Fibroblast of skin of scalp (primary cell): ENCODE data around the gene LGMN. TPM values are rescaled to one million over a fixed set of nuclear protein-coding genes. Genes with fewer than 3 reads are reported as not detected.
"Not testable (repeated sequence)": the region's sequence is repeated elsewhere in the genome, so short reads cannot be mapped to it uniquely, and the experiment has no call there.

Experiments used
- DNase-seq: peaks from one replicate; pipeline ENCODE4 v3.0.0-alpha.2; 2013
- polyA plus RNA-seq, 2 experiments: library from polyadenylated mRNA; unstranded; fragments of 120-200 nt; gene quantifications; one replicate each; pipeline ENCODE4 v1.2.1, GENCODE V29; 2013; ENCODE audit not compliant: insufficient read length in 2 of 2

Gene LGMN
- 128 TPM for polyA plus RNA-seq (2013, experiment 1 of 2; ENCODE audit: insufficient read length)
- 136 TPM for polyA plus RNA-seq (2013, experiment 2 of 2; ENCODE audit: insufficient read length)

DNA sequence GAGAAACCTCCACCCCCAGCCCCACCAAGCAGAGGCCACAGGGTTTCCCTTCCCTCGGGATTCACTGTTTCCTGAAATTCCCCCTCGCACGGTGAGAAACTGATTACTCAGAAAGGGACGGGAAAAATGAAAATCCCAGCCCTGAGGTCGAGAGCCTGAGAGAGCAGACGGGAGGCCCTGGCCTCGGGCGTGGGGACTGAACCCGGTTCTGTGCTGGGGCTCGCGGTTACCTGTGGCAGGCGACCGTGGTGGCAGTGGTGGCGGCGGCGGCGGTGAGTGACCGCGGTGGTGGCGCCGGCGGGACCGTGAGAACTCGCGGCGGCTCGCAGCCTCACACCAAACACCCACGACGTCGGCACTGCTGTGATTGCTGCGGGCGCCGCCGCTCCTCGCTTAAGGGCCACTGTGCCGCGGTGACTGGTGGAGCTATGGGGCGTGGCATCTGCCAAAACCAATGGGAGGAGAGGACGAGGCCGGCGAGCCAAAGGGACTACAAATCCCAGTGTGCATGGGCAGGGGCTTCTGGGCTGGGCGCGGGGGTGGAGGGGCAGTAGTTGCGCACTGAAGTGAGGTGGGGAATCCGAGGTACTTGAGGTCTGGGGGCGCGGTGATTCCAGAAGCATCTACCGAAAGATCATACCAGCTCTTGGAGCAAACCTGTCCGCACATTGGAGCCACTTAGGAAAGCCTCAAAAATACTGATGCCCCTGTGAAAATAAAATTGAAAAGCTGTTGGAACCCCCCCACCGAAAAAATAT, at the start of gene LGMN:
TSS of gene LGMN (minus strand) at position 369 of the 758 bp plus-strand sequence. CDS start 15,841 bp downstream, outside the sequence.
- DNase-seq: peak; percentile 94

DNA sequence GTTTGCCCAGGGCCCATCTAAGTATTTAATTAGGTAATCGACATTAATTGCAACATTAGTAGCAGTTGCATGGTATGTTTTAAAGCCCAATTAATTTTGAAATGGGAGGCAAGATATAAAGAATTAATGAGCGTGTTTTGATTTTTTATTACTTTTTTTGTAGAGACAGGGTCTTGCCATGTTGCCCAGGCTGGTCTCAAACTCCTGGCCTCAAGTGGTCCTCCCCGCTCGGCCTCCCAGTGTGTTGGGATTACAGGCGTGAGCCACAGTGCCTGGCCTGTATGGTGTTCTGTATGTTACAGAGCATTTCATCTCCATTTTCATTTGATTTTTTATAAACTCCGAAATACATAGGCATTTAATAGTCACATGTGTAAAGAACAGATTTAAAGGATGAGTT, 46.5 kb upstream of the LGMN start:
- no peak for DNase-seq

DNA sequence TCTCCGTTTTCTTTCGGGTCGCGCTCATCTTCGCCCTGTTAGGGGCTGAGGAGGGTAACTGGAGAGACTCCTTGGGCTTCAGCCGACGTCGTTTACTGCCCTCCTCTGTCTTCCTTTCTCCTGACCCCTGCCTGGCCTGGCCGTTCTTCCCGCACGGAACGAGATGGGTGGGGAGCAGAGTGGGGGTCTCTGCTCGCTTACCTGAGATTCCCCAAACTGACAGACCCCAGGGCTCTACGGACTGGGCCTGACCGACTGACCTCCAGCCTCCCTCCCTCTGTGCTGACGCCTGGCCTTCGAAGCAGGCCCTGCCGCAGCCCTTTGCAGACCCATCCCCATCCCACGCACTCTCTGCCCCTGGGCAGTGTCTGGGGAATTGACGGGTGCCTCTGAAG, 46.1 kb upstream of the LGMN start:
- DNase-seq: no peak

DNA sequence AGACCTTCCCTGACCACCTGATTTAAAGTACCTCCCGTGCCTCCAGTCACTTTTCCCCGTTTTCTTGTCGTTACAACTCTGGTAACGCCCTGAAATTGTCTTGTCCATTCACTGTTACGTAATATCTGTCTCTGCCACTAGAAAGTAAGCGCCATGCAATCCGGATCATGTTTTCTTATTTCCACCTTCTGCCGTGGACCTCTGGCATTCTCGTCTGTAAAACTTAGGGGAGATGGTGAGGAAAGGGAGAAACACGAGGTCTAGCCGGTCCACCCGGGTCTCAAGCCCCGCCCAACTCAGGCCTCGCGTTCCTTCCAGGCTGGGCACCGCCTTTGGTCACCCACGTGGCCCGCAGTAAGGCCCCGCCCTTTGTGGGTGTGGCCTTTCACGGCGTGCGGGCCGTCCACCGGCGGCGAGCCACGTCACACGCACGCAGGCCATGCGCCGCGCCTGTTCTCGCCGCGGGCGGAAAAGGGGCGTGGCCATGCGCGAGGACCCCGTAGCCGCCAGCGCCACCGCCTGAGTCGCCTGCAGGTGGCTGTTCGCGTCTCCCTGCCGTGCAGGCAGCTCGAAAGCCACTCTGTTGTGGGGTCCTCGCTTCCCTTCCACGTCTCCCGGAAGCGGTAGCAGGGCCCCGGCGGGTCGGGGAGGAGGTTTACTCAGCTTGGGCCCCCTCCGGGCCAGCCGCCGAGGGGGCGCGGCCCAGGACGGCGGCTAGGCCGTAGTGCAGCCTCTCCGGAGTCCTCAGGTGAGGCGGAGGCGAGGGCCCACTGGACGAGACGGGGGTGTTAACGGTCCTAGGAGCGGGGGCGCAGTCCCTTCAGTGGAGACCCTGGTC, 45.5 kb upstream of the LGMN start, which contains the start of gene GOLGA5:
TSS of gene GOLGA5 (plus strand) at position 597 of the 838 bp plus-strand sequence. CDS start 3,133 bp downstream, outside the sequence.
- peak; percentile 98 for DNase-seq

DNA sequence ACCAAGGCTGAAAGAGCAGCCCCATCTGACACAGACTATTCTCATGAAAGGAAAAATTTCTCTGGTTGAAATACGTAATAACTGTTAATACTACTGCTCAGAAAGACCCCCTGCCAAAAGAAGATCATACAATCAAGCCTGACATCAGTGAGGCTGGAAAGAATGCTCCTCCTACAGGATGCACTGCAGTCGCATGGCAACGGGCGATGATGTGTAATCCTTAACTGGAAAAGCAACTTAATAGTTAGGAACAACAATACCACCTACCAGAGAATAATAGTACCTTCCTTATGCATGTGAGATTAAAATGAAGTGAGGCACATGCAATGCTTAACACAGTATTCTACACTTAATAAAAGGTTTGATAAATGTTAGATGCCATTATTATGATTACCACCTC, 44.5 kb upstream of the LGMN start:
- DNase-seq: peak; percentile 17

DNA sequence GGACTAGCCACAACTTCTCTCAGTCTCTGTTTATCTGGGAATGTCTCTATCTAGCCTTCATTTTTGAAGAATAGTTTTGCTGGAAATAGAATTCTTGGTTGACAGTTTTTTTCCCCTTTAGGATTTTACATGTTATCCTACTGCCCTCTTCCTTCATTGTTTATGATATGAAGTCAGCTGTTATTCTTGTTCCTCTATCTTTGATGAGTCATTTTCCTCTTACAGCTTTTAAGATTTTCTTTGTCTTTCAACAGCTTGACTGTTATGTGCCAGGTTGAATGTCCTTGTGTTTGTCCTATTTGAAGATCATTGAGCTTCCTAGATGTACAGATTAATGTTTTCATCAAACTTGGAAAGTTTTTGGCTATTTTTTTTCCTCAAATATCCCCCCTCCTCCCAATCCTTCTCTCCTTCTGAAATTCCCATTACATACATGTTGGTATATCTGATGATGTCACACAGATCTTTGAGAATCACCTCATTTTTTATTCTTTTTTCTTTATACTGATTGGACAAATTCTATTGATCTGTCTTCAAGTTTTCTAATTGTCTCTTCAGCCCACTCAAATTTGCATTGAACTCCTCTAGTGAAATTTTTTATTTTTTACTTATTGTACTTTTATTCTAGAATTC, 41.1 kb upstream of the LGMN start:
- DNase-seq: no peak

DNA sequence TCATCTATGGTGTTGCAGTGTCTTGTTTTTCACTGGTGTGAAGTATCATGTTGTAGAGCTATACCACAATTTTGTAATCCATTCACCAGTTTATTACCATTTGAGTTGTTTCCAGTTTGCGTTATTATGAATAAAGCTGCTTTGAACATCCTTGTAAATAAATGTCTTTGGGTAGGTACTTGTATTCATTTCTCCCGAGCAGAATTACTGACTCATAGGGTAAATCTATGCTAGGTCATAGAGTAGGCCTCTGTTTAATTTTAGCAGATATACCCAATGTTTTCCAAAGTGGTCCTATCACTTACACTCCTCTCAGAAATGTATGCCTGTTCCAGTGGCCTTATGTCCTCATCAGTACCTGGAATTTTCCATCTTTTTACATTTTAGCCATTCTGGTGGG, 39.1 kb upstream of the LGMN start:
- DNase-seq: no peak

DNA sequence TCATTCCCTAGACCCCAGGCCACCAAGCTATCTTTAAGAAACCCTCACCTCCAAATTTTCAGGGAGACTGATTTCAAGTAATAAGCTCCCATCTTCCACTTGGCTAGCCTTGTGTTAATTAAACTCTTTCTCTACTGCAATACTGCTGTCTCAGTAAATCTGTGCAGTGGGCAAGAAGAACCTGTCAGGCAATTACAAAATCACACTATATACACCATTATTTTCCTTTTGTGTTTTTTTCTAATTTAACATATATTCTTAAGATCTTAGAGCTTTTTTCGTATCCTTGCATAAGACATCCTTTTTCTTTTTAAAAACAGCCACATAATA, 38.0 kb upstream of the LGMN start:
- DNase-seq: no peak

DNA sequence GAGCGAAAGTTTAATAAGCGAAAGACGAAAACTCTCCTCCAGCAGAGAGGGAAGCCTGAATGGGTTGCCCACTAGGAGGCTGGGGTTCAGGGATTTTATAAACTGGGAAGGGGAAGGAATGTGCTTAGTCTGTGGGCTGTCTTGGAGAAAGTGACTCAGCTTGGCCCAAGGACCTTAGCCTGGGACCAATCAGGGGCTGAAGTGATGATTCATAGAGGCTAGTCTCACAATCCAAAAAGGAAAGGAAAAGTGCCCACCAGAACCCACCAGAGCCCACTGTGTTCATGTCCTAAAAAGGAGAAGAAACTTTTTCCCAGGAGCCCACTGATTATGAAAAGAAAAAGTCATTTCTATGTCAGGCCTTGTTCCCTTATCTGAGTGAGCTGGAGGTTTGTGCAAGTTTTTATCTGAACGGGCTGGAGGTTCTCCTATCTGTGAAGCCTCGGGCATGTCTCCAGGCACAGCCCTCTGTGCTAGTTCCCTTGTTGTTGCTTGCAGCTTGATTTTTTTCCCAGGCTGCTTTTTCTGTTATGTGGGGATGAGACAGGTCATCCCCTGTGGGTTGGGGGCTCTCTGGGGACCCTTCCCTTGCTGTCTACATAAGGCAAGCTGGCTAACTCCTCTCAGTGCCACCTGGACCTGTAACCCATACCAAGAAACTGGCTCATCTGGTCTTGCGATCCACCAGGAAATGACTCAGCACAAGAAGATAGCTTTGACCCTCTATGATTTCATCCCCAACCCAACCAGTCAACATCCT, 37.4 kb upstream of the LGMN start:
- DNase-seq: peak; percentile 91

DNA sequence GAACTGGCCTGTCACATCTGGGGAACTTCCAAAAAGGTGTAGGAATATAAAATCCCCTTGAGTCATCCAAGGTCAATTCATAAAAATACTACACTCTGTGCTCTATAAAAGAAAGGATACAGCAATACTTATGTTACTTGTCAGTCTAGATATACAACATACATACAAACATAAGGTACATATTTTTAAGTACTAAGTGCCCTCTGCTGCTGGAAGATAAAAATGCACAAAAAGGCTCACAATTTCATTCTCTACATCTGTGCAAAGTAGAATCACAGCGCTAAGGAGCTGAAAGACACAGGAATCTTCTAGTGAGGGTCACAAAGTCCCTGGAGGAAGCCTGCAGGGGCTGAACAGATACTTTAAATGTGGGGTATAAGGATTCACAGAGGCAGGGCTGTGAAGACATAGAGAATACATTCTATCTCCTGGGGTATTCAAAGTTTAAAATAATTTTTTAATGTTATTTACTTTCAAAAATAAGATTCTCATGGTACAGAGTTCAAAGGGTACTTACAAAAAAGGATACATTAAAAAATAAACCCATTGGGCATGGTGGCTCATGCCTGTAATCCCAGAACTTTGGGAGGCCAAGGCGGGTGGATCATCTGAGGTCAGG, 35.5 kb upstream of the LGMN start:
- DNase-seq: peak; percentile 68

DNA sequence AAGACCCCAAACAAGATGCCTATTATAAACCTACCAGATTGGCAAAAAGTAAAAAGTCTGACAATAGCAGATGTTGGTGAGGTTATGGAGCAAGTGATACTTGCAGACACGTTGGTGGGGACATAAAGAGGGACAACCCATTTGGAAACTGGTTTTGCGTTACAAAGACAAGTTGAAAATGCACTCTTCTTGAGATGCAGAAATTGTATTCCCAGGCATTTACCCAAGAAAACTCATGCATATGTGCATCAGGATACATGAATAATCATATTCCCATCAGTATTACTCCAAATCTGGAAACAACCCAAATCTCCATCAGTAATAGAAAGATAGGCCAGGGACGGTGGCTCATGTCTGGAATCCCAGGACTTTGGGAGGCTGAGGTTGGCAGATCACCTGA, 32.9 kb upstream of the LGMN start:
- DNase-seq: no peak

DNA sequence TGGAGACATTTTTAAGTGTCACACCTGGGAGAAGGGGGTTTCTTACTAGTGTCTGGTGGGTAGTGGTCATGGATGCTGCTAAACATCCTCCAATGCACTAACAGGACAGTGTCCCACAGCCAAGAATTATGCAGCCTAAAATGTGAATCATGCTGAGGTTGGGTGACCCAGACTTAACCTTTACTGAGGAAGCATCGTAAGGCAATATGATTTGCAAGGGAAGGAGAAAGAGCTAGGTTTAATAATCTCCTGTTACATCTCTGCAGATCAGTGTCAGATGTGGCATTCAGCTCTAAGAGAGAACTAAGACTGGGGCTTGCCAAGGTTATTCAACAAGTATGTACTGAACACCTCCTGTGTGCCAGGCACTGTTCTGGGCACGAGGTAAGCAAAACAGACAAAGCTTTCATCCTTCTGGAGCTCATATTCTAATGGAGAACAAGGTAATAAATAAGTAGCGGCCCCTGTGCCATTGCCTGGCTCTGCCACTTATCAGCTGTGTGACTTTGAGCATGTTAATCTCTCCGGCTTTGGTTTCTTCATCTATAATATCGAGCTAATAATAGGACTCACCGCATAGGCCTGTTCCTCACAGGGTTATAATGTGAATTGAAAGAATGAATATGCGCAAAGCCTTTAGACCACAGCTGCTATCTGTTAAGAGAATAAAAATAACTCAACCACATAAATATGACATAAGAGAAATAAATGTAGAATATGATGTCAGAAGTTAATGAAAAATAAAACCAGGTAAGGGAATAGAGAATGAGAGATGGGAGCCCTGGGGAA, 32.2 kb upstream of the LGMN start:
- peak; percentile 51 for DNase-seq

DNA sequence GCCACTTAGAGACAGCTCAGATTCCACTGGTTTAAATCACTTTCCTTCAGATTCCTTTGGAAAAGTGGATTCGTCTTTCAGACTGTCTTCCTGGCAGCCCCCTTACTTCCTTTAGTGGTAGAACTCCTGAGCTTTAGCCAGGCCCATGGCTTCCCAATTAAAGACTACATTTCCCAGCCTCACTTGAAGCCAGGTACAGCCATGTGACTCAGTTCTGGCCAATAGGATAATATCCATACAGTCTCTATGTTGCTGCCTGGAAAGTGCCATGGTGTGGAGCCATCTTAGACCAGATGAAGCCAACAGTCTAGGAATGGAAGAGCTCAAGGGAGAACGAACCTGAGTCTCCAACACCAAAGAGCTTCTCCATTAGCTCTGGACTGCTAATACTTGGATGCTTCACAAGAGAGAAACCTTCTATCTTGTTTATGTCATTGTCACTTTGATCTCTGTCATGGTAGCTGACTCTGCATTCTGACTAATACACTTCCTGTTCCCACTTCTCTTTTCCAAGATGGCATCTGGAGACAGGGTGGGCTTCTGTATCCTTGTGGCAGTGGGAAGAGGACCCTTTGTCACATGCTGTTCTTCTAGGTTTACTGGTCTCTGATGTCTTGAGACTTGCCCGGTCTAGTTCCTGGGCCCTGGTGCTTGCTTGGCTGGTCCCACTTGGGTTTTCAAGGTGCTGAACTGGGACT, 30.6 kb upstream of the LGMN start:
- DNase-seq: not testable (repeated sequence)

DNA sequence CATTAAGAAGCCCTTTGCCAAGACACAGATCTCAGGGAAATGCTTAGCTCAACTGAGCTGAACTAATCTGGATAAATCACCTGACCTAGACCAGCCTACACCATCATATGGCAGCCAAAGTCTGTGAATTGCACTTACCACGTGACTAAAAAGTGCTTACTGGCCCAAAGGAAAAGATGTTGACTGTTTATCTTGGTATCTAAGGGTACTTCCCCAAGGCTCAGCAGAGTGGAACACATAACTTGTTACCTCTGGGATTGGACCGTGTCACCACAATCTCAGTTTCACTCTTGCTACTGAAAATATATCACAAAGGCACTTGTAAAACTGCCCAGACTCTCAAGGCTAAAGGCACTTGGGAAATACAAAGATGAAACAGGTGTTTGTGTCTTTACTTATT, 26.9 kb upstream of the LGMN start:
- DNase-seq: not testable (repeated sequence)

DNA sequence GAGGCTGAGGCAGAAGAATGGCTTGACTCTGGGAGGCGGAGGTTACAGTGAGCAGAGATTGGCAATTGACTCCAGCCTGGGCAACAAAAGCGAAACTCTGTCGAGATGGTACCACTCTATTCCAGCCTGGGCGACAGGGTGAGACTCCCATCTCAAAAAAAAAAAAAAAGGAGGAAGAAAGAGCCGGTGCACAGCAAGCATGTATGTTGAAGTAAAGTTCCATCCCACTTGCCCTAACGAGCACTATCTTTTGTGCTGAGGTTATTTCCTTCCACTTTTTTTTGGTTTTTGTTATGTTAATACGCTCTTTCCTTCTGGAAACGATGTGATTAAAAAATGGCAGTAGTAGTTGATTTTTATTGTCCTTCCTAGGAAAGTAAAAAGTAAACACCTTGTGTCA, 26.1 kb upstream of the LGMN start:
- DNase-seq: no peak

DNA sequence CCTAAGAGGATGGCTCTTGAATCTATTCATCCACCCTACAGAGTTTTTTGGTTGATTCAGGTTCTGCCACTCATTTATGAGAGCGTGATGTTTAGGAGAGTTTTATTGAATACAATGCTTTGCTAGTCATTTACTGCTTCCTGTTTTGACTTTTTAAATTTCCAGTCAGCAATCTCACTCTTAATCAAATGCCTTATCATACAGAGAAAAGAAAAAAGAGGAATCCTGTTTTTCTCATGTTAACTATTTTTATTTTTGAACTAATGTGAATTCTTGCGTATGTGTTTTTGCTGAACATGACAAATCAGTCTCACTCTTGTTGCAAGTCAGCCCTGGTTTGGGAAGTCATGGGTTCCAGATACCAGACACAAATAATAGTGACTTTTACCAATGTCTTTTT, 22.1 kb upstream of the LGMN start:
- no peak for DNase-seq

DNA sequence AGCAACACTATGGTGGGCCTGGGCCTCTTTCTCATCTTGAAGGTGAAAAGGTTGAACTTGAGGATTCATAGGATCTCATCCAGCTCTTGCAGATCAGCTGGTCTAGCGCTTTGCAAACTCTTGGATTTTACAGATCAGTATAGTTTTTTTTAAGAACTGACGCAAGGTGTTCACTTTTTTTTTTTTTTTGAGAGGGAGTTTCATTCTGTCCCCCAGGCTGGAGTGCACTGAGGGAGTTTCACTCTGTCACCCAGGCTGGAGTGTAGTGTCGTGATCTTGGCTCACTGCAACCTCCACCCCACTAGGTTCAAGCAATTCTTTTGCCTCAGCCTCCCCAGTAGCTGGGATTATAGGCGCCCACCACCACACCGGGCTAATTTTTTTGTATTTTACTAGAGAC, 20.4 kb upstream of the LGMN start:
- DNase-seq: no peak

DNA sequence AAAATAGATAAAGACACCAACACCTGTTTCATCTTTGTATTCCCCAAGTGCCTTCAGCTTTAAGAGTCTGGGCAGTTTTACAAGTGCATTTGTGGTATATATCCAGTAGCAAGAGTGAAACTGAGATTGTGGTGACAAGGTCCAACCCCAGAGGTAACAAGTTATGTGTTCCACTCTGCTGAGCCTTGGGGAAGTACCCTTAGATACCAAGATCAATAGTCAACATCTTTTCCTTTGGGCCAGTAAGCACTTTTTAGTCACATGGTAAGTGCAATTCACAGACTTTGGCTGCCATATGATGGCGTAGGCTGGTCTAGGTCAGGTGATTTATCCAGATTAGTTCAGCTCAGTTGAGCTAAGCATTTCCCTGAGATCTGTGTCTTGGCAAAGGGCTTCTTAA, 19.8 kb upstream of the LGMN start:
- DNase-seq: not testable (repeated sequence)

DNA sequence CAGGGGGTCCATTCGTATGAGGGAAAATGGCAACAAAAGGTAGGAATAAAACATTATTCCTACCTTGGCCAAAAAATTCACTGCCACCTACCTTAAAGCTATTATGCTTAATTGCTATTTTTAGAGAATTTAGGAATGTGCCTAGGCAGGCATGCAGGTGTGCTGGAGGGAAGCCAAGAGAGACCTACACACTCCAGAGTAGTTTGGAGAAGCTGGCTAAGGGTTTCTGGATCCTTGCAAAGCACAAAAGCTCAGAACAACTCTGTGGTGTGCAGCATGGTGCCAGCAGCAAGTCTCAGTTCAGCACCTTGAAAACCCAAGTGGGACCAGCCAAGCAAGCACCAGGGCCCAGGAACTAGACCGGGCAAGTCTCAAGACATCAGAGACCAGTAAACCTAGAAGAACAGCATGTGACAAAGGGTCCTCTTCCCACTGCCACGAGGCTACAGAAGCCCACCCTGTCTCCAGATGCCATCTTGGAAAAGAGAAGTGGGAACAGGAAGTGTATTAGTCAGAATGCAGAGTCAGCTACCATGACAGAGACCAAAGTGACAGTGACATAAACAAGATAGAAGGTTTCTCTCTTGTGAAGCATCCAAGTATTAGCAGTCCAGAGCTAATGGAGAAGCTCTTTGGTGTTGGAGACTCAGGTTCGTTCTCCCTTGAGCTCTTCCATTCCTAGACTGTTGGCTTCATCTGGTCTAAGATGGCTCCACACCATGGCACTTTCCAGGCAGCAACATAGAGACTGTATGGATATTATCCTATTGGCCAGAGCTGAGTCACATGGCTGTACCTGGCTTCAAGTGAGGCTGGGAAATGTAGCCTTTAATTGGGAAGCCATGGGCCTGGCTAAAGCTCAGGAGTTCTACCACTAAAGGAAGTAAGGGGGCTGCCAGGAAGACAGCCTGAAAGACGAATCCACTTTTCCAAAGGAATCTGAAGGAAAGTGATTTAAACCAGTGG, 15.5 kb upstream of the LGMN start:
- DNase-seq: not testable (repeated sequence)

DNA sequence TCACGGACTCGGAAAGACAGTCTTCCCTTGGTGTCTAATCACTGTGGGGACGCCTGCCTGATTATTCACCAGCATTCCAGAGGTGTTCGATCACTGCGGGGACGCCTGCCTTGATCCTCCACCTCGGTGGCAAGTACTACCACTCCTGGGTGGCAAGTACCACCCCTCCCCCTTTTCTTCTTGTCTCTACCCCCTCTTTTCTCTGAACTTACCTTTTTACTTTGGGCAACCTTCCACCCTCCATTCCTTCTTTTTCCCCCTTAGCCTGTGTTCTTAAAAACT, 12.0 kb upstream of the LGMN start:
- no peak for DNase-seq
